ENCODE results near the gene PTPRF. TPM values are rescaled to one million over a fixed set of nuclear protein-coding genes. Genes with fewer than 3 reads are reported as not detected.
"Not testable (repeated sequence)": the region's sequence is repeated elsewhere in the genome, so short reads cannot be mapped to it uniquely, and the experiment has no call there.

PTPRF gene
- total RNA-seq, 1 donor: 42.7 TPM

GRCh38 chr1:43644558-43644957, 113.9 kb downstream of the PTPRF start:
- TF ChIP-seq CTCF (IDR thresholded peaks at IDR 0.05; ENCODE audit: insufficient read depth, low read depth, low read length): no peak
- H3K4me3 ChIP-seq (ENCODE audit: low read depth, low read length): no peak overlapping the region
- DNase-seq (ENCODE audit: low read depth): no peak

DNA sequence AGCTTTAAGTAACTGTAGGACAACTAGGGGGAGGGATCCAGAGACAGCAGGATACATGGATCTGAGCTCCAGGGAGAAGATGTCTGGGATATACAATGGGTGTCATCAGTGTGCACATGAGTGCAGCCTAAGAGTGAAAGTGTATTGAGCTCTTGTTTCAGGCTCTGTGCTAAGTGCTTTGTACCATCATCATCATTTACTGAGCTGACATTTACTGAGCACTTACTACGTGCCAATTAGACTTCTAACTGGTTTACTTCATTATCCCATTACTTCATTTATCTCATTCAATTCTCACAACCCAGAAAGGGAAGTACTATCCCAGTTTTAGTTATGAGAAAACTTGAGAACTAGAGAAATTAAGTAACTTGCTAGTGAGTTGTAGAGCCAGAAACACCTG, 114.8 kb downstream of the PTPRF start:
- no peak overlapping the region for H3K4me3 ChIP-seq (ENCODE audit: low read depth, low read length)
- DNase-seq (ENCODE audit: low read depth): no peak
- TF ChIP-seq CTCF (IDR thresholded peaks at IDR 0.05; ENCODE audit: insufficient read depth, low read depth, low read length): no peak

DNA sequence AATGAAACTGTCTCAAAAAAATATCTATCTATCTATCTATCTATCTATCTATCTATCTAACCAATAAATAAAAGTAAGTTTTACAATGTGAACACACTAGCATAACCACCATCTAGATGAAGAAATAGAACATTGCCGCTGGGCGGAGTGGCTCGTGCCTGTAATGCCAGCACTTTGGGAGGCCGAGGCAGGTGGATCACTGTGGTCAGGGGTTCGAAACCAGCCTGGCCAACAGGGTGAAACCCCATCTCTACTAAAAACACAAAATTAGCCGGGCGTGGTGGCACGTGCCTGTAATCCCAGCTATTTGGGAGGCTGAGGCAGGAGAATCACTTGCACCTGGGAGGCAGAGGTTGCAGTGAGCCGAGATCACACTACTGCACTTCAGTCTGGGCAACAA, 116.6 kb downstream of the PTPRF start:
- not testable (repeated sequence) for DNase-seq (ENCODE audit: low read depth); H3K4me3 ChIP-seq (ENCODE audit: low read depth, low read length)

DNA sequence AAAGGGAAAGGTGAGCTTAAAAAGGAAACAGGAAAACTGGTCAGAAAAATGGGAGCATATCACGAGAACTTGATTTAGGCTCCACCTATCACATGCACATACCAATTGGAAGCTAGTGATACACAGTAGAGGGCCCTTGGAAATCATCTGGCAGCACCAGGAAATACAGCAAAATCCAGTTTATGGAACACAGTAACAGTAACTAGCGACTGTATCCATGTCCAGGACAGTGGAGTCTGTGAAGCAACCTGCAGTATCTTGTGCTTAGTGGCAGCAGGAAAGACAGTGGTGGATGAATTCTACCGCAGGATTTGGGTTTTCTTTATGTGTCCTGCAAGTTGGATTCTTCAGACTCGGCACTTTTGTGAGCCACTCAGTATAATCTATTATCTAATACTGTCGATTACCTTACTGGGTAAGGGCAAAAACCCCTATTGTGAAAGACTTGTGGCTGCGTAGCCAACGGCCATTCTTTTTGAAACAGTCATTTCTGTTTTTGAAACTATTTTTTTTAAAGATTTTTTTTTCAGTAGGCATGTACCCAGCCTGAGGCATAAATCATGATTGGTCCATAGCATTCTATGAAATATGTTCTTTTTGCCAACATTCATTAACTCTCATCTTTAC, 117.7 kb downstream of the PTPRF start:
- no peak overlapping the region for H3K4me3 ChIP-seq (ENCODE audit: low read depth, low read length)
- no peak for TF ChIP-seq CTCF (IDR thresholded peaks at IDR 0.05; ENCODE audit: insufficient read depth, low read depth, low read length)
- peak; percentile 28 for DNase-seq (ENCODE audit: low read depth)

GRCh38 chr1:43648876-43649477, 118.3 kb downstream of the PTPRF start:
- peak overlapping the region; percentile 98 for H3K4me3 ChIP-seq (ENCODE audit: low read depth, low read length)
- DNase-seq (ENCODE audit: low read depth): no peak
- TF ChIP-seq CTCF (IDR thresholded peaks at IDR 0.05; ENCODE audit: insufficient read depth, low read depth, low read length): no peak

GRCh38 chr1:43650310-43651085, 119.8 kb downstream of the PTPRF start:
- peak overlapping the region; percentile 98 for H3K4me3 ChIP-seq (ENCODE audit: low read depth, low read length)
- no peak for TF ChIP-seq CTCF (IDR thresholded peaks at IDR 0.05; ENCODE audit: insufficient read depth, low read depth, low read length)
- DNase-seq (ENCODE audit: low read depth): peak; percentile 99

DNA sequence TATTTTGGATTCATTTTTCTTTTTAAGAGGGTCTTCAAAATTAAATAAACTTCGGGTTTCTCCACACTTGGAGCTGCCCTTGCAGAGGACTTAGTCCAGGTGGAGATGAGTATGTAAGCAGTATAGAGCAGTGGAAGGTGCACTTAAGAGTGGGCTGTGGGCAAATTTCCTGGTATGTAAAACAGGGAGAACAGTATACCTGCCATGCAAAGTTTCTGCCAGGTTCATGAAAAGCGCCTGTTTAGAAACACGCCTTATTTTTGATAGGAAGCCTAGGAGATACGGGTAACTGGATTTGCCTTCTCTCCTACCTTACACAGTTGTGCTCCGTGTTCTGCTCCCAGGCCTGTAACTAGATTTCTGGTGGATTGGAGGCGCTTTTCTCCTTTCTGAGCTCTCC, 120.5 kb downstream of the PTPRF start:
- no peak for DNase-seq (ENCODE audit: low read depth)
- peak overlapping the region; percentile 98 for H3K4me3 ChIP-seq (ENCODE audit: low read depth, low read length)

More for the DNA sequence above, 120.5 kb downstream of the PTPRF start:
- no peak for TF ChIP-seq CTCF (IDR thresholded peaks at IDR 0.05; ENCODE audit: insufficient read depth, low read depth, low read length)
